Fibroblast of gingiva (primary cell): ENCODE results near the gene RXRA.

Source experiments
- DNase-seq: peaks from one replicate; pipeline ENCODE4 v3.0.0-alpha.2; 2011; ENCODE audit warnings: low read depth

RXRA gene

DNA sequence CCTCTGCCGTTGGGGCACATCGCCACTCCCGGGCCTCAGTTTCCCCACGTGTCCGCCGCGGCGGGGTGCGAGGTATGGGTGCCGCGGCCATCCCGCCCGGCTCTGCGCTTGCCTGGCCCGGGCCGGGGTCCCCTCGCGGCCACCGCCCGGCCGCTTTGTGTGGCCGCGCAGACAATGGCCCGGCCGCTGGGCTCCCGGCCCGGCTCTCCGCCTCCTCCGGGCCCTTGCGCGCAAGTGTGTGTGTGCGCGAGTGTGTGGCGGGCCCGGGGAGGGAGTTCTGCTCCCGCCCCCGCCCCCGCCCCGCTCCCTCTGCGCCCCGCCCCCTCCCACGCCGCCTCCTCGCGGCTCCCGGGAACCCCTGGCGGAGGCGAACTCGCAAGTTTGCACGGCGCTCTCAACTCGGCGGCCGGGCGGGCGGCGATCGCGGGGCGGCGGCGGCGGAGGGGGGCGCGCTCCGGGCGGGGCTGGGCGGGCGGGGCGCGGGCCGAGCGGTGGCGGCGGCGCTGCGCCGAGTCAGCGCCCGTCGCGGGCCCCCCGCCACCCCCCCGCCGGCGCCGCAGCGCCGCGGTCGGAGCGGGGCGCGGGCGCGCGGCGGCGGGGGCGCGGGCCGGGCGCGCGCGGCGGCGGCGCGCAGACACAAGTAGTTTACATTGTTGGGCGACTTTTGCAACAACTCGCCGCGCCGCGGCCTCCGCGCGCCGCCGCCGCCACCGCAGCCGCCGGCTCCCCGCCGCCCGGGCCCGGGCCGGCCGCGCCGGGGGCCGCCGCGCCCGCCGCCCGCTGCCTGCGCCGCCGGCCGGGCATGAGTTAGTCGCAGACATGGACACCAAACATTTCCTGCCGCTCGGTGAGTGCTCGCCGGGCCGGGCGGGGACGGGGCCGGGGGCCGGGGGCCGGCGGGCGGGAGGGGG is at the start of gene RXRA:
TSS of gene RXRA (plus strand) at position 643 of the 911 bp plus-strand sequence. CDS start at position 820, 177 bp downstream.
- peak; percentile 95 for DNase-seq

GRCh38 chr9:134278286-134278685 is 48.0 kb upstream of the RXRA start:
- DNase-seq, result no peak

GRCh38 chr9:134278974-134279640 is 47.1 kb upstream of the RXRA start:
- no peak for DNase-seq

- DNase-seq, result no peak
Measured at GRCh38 chr9:134282138-134282650, 44.1 kb upstream of the RXRA start.

DNA sequence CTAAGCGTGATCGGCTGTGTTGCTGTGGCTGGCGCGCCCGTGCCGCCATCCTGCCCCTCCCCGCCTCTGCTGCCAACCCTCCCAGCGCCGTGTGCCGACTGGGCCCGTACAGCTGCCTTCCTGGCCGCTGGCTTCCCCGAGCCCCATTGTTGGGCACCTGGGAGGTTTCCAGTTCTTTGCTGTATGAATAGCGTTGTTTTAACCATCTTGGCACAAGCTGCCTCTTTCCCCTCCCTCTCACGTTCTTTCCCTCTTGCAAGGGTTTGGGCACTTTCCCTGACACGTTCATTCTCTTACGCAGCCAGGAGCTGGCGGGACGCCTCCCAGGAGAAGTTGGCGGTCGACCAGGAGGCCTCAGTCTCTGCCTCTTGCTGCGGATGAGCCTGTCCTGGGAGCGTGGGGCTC is 43.1 kb upstream of the RXRA start:
- peak; percentile 74 for DNase-seq

- DNase-seq, result no peak
Measured at GRCh38 chr9:134283692-134284265, 42.5 kb upstream of the RXRA start.

GRCh38 chr9:134284273-134284672 is 42.0 kb upstream of the RXRA start:
- peak; percentile 18 for DNase-seq

GRCh38 chr9:134284741-134285140 is 41.5 kb upstream of the RXRA start:
- no peak for DNase-seq

GRCh38 chr9:134285215-134285845 is 40.9 kb upstream of the RXRA start:
- DNase-seq, result no peak

GRCh38 chr9:134286471-134287245 is 39.6 kb upstream of the RXRA start:
- no peak for DNase-seq

GRCh38 chr9:134287591-134288491 is 38.4 kb upstream of the RXRA start:
- DNase-seq, result no peak

GRCh38 chr9:134288746-134289145 is 37.5 kb upstream of the RXRA start:
- no peak for DNase-seq

DNA sequence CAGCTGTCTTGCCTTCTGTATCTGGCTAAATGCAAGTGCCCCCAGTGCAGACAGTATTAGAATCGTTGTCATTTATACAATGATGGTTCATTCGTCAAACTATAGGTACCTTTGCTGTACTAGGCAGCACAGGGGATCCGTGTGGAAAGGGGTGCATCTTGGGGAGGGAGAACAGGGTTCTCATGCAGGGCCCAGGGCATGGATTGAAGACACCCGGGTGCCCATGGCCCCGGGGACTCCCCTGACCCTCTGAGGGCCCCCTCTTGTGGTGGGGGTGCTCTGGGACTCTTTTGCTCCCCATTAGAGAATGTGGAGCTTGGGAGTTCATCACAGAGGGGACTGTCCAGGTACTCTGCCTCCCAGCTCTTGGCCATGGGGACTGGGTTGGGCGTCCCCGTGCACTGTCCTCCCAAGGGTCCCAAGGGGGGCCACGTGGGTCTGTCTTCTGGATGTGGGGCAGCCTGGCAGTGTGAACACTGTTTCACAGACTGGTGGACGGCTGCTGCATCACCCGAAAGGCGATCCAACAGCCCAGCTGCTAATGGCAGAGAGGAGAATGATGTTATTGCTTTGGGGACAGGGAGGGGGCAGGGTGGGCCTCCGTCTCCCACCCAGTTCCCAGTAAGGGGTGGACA is 36.9 kb upstream of the RXRA start:
- DNase-seq, result no peak

GRCh38 chr9:134290603-134291451 is 35.4 kb upstream of the RXRA start:
- DNase-seq, result no peak

GRCh38 chr9:134291452-134291881 is 34.8 kb upstream of the RXRA start:
- DNase-seq, result no peak

DNA sequence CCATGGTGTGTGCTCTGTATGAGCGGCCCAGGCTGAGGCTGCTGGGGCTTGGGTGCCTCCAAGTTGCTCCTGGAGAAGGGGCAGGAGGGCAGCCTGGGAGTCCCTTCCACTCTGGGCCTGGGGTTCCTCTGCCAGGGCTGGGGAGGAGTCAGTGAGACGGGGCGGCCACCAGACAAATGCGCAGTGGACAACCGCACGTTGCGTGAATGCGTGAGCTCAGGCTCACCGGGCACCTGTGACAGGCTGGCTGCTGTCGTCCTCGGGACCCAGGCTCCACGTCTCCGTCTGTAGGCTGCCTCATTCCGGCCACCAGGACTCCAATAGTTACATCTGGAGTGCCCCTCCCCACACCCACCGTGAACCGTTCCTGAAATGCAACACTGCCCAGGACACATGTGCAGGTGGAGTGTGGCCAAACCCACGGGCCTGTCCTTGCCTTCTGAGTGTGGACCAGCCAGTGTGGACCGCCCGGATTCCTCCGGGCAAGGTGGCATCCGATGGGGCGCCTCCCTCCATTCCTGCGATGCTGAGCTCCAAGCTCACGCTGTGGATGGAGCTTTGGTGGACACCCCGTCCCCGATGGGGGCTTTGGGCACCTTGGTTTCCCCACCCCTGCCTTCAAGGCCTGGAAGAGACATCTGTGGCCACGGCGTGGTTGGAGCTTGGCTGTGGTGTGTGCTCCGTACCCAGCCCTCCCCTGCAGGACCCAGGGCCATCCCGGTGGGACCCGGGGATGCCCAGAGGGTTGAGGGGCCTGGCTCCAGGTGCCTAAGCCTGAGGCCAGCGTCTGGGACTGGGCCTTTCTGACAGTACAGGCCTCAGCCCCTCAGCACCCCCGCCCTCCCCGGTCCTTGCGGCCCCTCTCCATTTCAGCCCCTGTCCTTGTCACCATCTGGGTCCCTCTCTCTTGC is 34.0 kb upstream of the RXRA start:
- DNase-seq, result no peak

- DNase-seq, result no peak
Measured at GRCh38 chr9:134293031-134293521, 33.2 kb upstream of the RXRA start.
